Measurements from ENCODE around the gene BCL2L11. TPM values are rescaled to one million over a fixed set of nuclear protein-coding genes. Genes with fewer than 3 reads are reported as not detected.

Gene BCL2L11
- polyA plus RNA-seq, 1 experiment = 0.78 TPM

DNA sequence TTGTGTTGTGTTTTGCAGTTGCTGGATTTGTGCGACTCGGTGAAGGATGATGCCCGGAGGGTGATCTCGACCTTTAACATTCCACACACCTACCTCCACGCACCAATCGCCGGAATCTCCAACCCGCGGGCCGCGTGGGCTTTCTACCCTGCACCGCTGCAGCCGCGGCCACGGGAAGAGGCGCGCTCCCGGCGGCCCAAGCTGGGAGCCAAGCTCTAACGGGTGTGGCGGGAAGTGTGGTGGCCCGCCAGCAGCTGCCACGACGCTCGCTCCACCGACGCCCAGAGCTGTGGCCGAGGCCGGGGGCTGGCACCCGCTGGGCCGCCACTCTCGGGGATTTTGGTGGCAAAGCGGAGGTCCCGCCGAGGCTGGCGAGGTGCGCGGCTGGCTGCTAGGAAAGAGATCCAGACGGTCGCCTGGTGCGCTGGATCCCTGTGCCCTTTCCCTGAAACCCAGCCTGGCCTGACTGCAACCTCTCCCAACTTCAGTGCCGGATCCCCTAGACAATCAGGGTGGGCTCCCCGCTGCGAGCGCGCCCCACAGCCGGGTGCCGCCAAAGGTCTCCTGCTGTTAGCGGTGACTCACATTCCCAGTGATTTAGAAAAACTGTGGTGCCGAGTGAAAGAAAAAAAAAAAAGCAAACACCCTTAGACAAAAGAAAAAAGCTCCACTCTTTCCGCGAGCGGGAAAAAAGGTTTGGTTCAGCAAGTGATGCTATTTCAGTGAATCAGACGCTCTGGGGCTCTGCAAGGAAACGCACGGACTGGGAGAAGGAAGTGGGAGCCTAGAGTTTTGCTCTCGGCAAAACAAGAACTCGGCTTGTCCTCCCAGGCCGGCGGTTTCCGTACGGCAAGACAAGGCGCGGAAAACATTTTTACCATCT, 2.9 kb upstream of the BCL2L11 start:
- CTCF ChIA-PET = interaction anchor here (0.5 to 2.1 kb wide), 15 partner anchors 8 to 594 kb away, joined by 3 to 12 read pairs (median 4); no protein-coding TSS in a partner anchor
- no peak for DNase-seq (ENCODE audit: low read depth)
- POLR2A ChIA-PET = interaction anchor here (0.6 kb wide), 1 partner anchor 72 kb away, joined by 9 read pairs; no protein-coding TSS in a partner anchor
- Histone ChIP-seq H3K36me3 (ENCODE audit: control insufficient read depth, insufficient read depth, low read length) (no peaks in the 10 kb centered on the region), H3K4me3 (ENCODE audit: low read depth, low read length) (peak overlapping the region; percentile 33), H3K27me3 (ENCODE audit: control insufficient read depth, insufficient read depth, low read length) (peaks cover 16% of the 10 kb centered on the region)
- TF ChIP-seq, protein P1, sequence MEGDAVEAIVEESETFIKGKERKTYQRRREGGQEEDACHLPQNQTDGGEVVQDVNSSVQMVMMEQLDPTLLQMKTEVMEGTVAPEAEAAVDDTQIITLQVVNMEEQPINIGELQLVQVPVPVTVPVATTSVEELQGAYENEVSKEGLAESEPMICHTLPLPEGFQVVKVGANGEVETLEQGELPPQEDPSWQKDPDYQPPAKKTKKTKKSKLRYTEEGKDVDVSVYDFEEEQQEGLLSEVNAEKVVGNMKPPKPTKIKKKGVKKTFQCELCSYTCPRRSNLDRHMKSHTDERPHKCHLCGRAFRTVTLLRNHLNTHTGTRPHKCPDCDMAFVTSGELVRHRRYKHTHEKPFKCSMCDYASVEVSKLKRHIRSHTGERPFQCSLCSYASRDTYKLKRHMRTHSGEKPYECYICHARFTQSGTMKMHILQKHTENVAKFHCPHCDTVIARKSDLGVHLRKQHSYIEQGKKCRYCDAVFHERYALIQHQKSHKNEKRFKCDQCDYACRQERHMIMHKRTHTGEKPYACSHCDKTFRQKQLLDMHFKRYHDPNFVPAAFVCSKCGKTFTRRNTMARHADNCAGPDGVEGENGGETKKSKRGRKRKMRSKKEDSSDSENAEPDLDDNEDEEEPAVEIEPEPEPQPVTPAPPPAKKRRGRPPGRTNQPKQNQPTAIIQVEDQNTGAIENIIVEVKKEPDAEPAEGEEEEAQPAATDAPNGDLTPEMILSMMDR (IDR thresholded peaks at IDR 0.05; ENCODE audit: insufficient read depth, low read depth, low read length) = no peak

DNA sequence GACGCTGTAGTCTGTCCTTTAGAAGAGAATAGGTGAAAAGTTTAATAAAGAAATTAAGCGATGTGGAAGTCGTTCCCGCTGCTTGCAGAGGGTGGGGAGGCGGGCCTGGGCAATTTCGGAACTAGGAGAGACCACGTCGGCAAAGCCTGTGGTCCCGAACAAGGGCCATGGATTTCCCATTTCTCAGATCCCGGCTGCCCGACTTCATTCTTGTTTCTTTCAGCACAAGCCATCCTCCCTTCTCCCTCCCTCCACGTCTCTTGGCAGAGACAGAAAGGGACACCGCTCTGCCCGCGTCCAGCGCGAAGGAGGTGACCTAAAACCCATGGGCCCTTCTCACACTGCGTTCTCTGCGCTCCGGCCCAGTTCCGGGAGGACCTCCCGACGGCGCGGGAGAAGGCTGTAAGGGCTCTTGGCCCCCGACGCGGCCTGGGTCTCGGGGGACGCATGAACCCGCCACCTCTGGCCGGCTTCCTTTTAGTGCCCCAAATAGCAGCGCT, 2.2 kb upstream of the BCL2L11 start:
- ChIA-PET CTCF (no interaction called here), POLR2A (no interaction called here)
- Histone ChIP-seq H3K36me3 (ENCODE audit: control insufficient read depth, insufficient read depth, low read length) (no peaks in the 10 kb centered on the region), H3K4me3 (ENCODE audit: low read depth, low read length) (no peak overlapping the region), H3K27me3 (ENCODE audit: control insufficient read depth, insufficient read depth, low read length) (peaks cover 11% of the 10 kb centered on the region)
- TF ChIP-seq, protein P1 (IDR thresholded peaks at IDR 0.05; ENCODE audit: insufficient read depth, low read depth, low read length) = no peak
- DNase-seq (ENCODE audit: low read depth) = no peak

DNA sequence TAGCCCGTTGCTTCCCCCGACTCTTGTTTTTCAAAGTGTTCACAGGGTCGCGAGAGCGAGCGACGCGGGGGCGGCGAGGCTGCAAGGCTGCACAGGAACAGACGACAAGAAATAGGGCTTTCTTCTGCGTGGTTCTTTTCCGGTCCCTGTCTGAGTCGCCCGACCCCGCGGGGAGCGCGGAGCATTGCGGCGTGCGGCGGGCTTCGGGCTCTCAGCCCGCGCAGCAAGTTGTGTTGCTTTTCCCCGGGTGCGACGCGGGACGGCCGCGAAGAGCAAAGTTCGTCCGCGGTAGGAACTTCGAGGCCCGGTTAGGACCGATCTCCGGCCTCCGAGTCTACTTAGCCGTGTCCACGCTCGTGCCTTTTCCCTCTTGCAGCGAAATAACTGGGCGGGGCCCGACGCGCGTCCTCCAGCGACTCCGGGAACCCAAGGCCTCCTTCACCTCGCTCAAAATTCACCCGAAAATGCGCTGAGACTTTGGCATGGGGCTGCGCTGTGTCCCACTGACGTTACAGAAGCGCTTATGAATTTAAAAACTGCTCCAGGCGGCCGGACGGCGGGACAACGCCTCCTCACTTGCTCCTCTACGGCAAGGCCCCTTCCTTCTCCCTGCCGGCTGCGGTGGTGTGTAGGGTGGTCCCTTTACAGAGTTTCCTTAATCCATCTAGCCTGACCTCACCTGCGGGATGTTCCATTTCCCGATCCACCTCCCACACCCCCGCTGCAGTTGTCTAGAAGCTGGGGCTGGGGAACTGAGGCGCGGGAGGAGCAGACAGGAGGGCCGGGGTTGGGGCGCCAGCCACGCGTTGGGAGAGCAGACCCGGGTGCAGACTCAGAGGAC, 1.5 kb upstream of the BCL2L11 start:
- peaks cover 9% of the 10 kb centered on the region for H3K27me3 ChIP-seq (ENCODE audit: control insufficient read depth, insufficient read depth, low read length)
- TF ChIP-seq, protein P1 (IDR thresholded peaks at IDR 0.05; ENCODE audit: insufficient read depth, low read depth, low read length) = no peak
- CTCF ChIA-PET = no interaction called here
- DNase-seq (ENCODE audit: low read depth) = no peak
- POLR2A ChIA-PET = no interaction called here
- no peaks in the 10 kb centered on the region for H3K36me3 ChIP-seq (ENCODE audit: control insufficient read depth, insufficient read depth, low read length)
- H3K4me3 ChIP-seq (ENCODE audit: low read depth, low read length) = no peak overlapping the region

DNA sequence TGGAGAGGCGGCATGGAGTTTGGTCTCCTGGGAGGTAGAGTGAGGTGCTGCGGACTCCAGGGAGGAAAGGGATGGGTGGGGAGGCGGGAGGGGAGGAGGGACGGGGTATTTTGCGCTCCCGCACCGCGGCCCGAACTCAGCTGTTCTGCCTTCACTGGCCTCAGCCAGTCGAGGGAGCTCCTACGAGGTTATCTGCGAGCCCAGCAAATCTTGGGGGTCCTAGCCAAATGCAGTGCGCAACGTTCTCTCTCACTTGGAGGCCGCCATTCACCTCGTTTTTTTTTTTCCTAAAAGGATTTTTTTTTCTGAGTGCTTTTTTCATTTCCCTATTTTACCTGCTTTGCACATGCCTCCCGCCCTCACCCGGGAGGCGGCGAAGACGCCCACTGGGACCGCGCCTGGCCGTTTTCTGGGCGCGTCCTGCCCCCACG, 877 bp upstream of the BCL2L11 start:
- Histone ChIP-seq H3K27me3 (ENCODE audit: control insufficient read depth, insufficient read depth, low read length) (peaks cover 4% of the 10 kb centered on the region; the same call in 1 of the 2 replicates), H3K4me3 (ENCODE audit: low read depth, low read length) (peak overlapping the region; percentile 49), H3K36me3 (ENCODE audit: control insufficient read depth, insufficient read depth, low read length) (no peaks in the 10 kb centered on the region)
- POLR2A ChIA-PET = no interaction called here
- TF ChIP-seq, protein P1 (IDR thresholded peaks at IDR 0.05; ENCODE audit: insufficient read depth, low read depth, low read length) = no peak
- no peak for DNase-seq (ENCODE audit: low read depth)
- CTCF ChIA-PET = interaction anchor here (1.1 kb wide), 1 partner anchor 542 kb away, joined by 3 read pairs; no protein-coding TSS in a partner anchor
